HG03354 (cell line): ENCODE measurements around the gene OR10G4.
"Not testable (repeated sequence)": the region's sequence is repeated elsewhere in the genome, so short reads cannot be mapped to it uniquely, and the experiment has no call there.

Experiments used
- ATAC-seq: cut with Tn5 transposase; IDR thresholded peaks from one replicate; pipeline ENCODE4 v1.9.1; 2021; ENCODE audit warnings: mild to moderate bottlenecking; ENCODE audit not compliant: unreplicated experiment, poor library complexity, severe bottlenecking

OR10G4 gene

DNA sequence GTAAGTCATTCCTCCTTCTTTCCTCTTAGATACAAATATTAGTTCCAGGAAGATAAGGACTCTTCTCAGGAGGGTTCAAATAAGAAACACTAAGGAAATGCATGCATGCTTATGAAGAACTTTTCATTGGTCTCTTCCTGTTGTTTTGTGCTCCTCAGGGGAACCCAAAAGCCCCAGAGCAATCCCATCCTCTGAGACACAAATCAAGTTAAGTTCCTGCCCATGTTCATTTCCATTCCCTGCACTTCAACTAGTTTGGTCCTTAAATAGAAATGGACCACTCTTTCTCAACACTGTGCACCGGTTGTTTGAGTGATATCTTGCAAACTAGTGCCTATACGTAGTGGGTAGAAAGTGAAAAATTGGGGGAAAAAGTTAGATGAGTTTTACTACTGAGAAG, at the start of gene OR10G4:
OR10G4 (plus strand) TSS at position 301 of the 400 bp plus-strand sequence. CDS start 2,578 bp downstream, outside the sequence.
- ATAC-seq = no peak

DNA sequence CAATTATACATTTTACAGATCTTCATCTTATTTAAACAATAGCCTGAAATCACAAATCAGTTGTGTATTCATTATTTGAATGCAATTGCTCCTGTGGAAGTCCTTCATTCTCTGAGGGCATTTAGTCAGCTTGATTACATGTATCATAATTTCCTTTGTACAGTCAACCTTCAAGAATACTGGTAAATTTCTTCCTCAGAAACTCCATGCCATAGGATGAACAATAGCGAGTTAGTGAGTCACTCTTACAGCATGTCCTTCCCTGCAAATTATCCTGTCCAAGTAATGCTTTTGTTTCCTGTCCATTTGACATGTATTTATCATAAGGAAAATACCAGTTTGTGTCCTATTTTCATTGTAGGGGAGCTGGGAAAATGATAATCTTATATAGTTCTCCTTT, 39.0 kb upstream of the OR10G4 start:
- no peak for ATAC-seq

DNA sequence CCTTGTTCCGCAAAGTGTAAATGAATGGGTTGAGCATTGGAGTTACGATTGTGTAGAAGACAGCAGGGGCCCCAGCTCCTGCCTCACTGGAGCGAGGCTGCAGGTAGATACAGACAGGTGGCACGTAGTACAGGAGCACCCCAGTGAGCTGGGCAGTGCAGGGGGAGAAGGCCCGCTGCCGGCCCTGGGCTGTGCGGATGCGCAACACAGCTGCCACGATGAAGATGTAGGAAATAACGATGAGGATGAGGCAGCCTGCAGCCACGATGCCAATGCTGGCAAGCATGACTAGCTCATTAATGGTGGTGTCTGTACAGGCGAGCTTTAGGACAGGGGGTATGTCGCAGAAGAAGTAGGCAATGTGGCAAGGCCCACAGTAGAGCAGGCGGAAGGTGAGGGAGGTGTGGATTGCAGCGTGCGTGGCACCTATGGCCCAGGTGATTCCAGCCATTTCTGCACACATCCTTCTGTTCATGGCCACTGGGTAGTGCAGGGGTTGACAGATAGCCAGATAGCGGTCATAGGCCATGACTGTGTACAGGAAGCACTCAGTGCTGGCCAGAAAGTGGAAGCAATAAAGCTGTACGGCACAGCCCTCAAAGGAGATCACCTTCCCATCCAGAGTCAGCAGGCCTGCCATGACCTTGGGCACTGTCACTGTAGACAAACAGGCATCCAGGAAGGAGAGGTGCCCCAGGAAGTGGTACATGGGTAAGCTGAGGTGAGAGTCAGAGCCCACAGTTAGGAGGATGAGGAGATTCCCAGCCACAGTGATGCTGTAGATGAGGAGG, 35.8 kb upstream of the OR10G4 start:
- ATAC-seq = no peak

DNA sequence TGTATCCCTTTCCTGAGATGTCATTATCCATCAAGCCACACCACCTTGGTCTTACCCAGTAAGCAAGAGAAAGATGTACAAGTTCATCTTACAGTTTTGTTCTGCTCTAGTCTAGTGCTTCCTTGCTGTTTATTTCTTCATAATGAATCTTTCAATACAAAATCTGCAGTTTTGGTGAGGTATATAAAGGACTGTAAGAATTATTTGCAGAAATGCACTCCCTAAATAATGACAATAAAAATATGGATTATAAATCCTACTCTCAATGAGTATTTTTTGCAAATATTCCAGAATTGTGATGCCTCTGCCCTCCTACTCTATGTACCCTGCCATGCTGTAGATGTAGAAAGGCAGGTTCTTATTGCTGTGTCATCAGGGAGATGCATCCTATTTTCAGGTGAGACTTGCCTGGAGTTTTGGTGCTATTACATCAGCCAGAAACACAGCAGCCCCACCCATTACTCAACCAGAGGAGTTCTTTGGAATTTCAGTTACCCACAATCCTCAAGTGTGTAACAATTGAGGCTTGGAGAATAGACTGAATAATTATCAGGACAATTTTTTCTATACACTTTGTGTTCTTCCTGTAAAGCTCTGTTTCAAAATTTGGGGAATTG, 35.0 kb upstream of the OR10G4 start, which contains the start of gene OR10S1:
OR10S1 (minus strand) TSS at position 51 of the 617 bp plus-strand sequence. CDS start 117 bp downstream, outside the sequence.
- no peak for ATAC-seq

DNA sequence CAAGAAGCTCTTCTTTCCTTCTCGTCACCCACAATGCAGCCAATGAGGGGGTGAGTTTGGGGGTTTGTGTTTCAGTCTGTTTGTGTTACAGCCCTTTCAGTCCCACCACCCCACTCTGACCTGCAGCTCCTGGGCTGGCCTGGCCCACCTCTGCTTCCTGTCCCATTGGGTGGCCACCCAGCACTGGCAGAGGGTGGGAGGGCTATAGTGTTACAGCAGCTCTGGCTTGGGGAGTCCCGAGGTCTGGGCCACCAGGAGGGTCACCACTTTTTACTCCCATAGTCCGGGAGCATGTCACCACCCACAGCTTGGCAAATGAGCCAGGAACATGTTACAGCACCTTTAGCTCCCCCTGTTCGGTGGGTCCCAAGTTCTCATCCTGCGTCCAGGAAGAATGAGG, 33.5 kb upstream of the OR10G4 start:
- no peak for ATAC-seq

DNA sequence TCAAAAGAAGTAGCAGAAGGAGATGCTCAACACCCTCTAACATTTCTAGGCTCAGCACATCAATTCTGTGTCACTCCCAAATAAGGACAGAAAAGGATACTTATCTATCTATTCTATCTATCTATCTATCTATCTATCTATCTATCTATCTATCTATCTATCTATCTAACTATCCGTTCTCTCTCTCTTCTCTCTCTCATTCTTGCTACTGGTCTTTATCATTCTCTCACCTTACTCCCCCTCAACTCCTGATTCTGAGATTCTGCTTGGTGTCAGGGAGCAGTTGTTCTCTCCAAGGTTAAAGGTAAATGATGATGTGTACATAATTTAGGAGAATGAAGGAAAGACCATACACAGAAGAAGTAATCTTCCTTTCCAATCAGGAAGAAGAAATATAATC, 17.7 kb upstream of the OR10G4 start, which contains the start of gene OR10G6:
OR10G6 (minus strand) TSS at position 43 of the 400 bp plus-strand sequence; CDS start at position 43, 0 bp downstream.
- no peak for ATAC-seq

DNA sequence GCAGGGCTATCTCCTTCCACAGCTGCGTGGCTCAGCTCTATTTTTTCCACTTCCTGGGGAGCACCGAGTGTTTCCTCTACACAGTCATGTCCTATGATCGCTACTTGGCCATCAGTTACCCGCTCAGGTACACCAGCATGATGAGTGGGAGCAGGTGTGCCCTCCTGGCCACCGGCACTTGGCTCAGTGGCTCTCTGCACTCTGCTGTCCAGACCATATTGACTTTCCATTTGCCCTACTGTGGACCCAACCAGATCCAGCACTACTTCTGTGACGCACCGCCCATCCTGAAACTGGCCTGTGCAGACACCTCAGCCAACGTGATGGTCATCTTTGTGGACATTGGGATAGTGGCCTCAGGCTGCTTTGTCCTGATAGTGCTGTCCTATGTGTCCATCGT, 3.0 kb downstream of the OR10G4 start:
- ATAC-seq = not testable (repeated sequence)

DNA sequence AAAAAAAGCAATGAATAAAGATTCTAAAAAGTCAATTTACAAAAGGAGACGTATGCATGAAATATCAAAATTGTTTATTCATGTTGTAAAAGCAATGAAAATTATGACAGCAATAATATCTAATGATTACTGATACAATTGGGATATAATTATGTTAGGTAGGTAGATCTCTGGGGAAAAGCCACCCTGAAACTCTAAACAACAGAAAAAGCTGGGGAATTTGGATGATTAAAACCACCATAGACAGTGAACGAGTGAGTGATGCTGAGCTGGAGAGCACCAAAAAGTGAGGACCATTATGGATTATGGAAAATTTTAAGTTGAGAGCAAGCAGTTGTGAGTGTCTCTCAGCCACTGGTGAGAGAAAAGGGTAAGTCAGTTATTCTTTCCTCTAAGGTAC, 13.7 kb downstream of the OR10G4 start, which contains the start of gene OR10G8:
OR10G8 (plus strand) TSS at position 301 of the 400 bp plus-strand sequence. CDS start 2,825 bp downstream, outside the sequence.
- ATAC-seq = no peak

DNA sequence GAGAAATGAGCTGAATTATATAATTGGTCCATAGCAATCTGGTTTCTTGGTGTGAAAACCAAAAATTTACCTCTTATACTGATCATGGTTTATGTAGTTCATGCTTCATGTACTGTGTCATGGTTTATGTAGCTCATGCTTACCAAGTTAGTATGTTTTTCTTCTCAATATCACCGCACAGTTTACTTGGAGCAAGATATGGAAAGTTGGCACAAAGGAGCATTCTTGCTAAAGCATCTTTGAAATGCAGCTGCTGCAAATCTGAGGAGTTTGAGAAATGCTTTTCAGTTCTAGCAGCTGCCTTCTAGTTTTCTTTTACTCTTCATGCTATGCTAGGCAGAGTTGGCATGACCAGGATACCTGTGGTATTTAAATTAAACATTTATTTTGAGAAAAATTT, 23.9 kb downstream of the OR10G4 start:
- ATAC-seq = no peak

GRCh38 chr11:124039557-124039956, 26.8 kb downstream of the OR10G4 start:
- no peak for ATAC-seq

DNA sequence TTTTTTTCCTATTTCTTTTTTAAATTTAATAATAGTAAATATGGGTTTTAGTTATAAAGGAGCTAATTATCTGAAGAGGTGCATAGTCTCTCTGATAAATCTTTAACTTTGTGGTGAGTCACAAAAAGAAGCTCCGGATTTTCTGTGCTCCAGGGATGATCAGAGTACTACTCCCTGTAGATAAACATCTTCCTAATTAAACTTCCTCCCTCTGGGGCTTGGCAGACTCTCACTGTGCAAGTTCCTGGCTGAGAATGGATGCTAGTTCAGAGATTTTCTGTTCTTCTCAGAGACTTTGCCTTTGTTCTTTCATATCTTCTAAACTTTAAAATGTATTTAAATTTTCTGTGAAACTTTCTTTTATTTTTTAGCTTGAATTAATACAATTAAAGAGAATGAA, 28.5 kb downstream of the OR10G4 start, which contains the start of gene OR10G7:
OR10G7 (minus strand) TSS at position 72 of the 400 bp plus-strand sequence. CDS start 2,324 bp downstream, outside the sequence.
- no peak for ATAC-seq

GRCh38 chr11:124043420-124043819, 30.6 kb downstream of the OR10G4 start:
- ATAC-seq = no peak

GRCh38 chr11:124050748-124051147, 38.0 kb downstream of the OR10G4 start:
- ATAC-seq = no peak

DNA sequence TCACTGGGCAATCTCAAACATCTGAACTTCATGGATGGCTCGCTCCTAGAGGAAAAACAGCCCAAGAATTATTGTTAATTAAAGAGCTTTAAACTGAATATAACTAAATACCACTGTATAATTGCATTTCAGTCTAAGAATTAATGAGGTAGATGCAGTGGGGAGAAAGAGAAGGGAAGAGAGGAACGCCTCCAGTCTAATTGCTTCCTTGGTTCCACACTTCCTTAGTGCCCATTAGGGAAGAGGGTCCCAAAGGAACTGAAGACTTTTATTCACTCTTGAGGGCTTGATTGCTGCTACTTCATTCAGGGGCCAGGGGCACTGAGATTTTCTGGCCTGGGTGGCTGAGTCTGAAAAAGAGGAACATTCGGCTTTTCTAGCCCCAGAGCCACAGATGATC, 40.2 kb downstream of the OR10G4 start:
- no peak for ATAC-seq
